ENCODE data around the gene GOLT1A. TPM values are rescaled to one million over a fixed set of nuclear protein-coding genes. Genes with fewer than 3 reads are reported as not detected.
A peak's percentile ranks its signal among the peaks of the same experiment; 100 is the strongest.

GOLT1A gene
- total RNA-seq, 1 donor from 2014 or later, result 22.4 TPM

DNA sequence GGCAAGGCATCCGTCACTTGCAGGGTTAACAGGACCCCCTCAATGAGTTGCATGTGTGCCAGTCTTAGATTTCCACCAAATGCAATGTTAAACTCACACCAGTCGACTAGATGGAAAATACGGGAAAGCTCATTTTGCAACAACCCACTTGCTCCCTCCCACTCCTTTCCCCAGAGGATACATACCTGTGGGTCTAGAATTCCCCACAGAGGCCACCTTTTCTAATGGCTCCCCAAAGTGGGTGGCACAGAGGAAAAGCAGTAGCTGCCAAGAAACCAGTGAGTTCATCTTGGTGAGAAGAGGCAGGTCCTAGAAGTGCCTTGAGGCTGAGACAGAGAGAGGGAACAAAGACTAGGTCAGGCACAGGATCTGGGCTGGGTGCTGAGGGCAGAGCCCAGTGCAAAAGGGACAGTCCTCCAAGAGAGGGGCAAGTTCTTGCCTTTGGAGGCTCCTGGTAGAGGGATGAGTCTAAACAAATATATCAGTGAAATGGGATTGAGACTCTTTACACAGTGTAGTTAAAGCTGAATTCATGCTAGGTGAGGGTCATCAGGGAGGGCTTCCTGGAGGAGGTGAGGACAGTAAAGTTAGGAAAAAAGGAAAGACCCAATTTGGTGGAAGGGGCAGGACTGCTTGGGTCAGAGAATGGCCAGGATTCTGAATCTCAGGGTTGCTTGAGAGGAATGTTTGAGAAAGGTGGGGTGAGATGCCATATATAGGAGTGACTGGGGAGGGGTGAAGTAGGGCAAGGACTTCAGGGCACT, 21.0 kb downstream of the GOLT1A start:
- ATAC-seq (peak; percentile 22), DNase-seq (no peak)
- no peaks in the 10 kb centered on the region for H3K4me1 ChIP-seq
- TF ChIP-seq CTCF (IDR thresholded peaks at IDR 0.05), result no peak
- intact Hi-C loops (cut with DNase I), result no loop called here
- peaks cover 25% of the 10 kb centered on the region for H3K27me3 ChIP-seq
- H3K27ac ChIP-seq, result no peak overlapping the region
- H3K36me3 ChIP-seq, result no peaks in the 10 kb centered on the region
- H3K4me3 ChIP-seq, result no peak overlapping the region
- H3K9me3 ChIP-seq, result no peaks in the 10 kb centered on the region

GRCh38 chr1:204192046-204192445, 21.7 kb downstream of the GOLT1A start:
- H3K27ac ChIP-seq, result no peak overlapping the region
- ATAC-seq, result no peak
- intact Hi-C loops (cut with DNase I), result no loop called here
- no peak overlapping the region for H3K4me3 ChIP-seq
- H3K27me3 ChIP-seq, result peaks cover 32% of the 10 kb centered on the region
- no peaks in the 10 kb centered on the region for H3K9me3 ChIP-seq
- H3K36me3 ChIP-seq, result no peaks in the 10 kb centered on the region
- no peak for DNase-seq
- TF ChIP-seq CTCF (IDR thresholded peaks at IDR 0.05), result no peak
- no peaks in the 10 kb centered on the region for H3K4me1 ChIP-seq

GRCh38 chr1:204191456-204191855, 22.3 kb downstream of the GOLT1A start:
- Histone ChIP-seq H3K36me3 (no peaks in the 10 kb centered on the region), H3K4me1 (no peaks in the 10 kb centered on the region), H3K4me3 (no peak overlapping the region), H3K27me3 (peaks cover 38% of the 10 kb centered on the region), H3K9me3 (no peaks in the 10 kb centered on the region), H3K27ac (no peak overlapping the region)
- intact Hi-C loops (cut with DNase I), result no loop called here
- ATAC-seq (no peak), DNase-seq (no peak)
- TF ChIP-seq CTCF (IDR thresholded peaks at IDR 0.05), result no peak

DNA sequence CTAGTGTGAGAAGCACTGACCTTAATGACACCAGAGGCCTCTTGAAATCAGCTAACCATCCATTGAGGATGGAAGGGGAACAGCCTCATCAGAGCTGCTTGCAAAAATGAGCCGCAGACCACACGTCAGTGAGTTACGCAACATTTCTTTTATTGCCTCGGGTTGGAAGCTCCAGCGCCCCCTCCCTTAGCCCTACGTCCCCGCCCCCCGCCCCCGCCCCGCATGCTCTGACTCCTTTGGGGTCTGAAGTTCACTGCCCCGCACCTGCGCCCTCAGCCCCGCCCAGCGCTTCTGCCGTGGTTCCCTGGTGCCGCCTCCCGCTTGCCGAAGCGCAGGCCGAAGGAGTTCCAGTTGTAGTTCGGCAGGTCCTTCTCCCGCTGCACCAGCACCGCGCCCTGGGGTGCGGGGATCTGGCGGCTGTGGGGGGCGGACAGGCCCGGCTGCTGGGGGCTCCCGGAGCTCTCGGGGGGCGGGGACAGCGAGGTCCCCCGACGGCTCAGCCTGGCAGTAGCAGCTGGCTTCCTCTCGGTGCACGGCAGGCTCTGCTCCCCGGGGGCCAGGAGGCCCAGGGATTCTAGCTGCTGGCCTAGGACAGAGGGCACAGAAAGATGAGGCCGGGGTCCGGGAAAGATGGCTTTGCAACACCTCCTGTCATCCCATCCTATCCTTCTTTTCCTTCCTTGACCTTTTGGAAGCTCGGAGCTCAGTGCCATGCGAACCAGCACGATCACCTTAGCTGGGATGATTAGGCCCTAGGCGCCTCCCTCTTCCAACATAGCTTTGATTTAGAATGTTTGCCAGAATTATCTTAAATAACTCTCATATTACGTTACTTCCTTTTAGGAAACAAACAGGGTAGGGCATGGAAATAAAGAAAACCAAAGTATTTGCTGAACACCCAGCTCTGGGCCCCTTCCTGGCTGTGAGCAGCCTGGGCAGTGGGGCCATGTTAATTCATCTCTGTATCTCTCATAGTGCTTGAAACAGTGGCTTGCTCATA, 23.3 kb downstream of the GOLT1A start:
- H3K36me3 ChIP-seq, result no peaks in the 10 kb centered on the region
- no peak for TF ChIP-seq CTCF (IDR thresholded peaks at IDR 0.05)
- H3K27ac ChIP-seq, result no peak overlapping the region
- H3K4me3 ChIP-seq, result peak overlapping the region; percentile 26
- intact Hi-C loops (cut with DNase I), result no loop called here
- ATAC-seq, result peak; percentile 57
- DNase-seq, result no peak
- H3K27me3 ChIP-seq, result peaks cover 43% of the 10 kb centered on the region
- H3K4me1 ChIP-seq, result no peaks in the 10 kb centered on the region
- no peaks in the 10 kb centered on the region for H3K9me3 ChIP-seq

GRCh38 chr1:204188959-204189639, 24.7 kb downstream of the GOLT1A start:
- intact Hi-C loops (cut with DNase I), result no loop called here
- no peaks in the 10 kb centered on the region for H3K9me3 ChIP-seq
- TF ChIP-seq CTCF (IDR thresholded peaks at IDR 0.05), result no peak
- H3K4me1 ChIP-seq, result no peaks in the 10 kb centered on the region
- ATAC-seq (no peak), DNase-seq (no peak)
- no peaks in the 10 kb centered on the region for H3K36me3 ChIP-seq
- no peak overlapping the region for H3K4me3 ChIP-seq
- H3K27me3 ChIP-seq, result peaks cover 43% of the 10 kb centered on the region
- no peak overlapping the region for H3K27ac ChIP-seq
